ENCODE results near the gene NAV2.
A peak's percentile ranks its signal among the peaks of the same experiment; 100 is the strongest.

NAV2 gene

DNA sequence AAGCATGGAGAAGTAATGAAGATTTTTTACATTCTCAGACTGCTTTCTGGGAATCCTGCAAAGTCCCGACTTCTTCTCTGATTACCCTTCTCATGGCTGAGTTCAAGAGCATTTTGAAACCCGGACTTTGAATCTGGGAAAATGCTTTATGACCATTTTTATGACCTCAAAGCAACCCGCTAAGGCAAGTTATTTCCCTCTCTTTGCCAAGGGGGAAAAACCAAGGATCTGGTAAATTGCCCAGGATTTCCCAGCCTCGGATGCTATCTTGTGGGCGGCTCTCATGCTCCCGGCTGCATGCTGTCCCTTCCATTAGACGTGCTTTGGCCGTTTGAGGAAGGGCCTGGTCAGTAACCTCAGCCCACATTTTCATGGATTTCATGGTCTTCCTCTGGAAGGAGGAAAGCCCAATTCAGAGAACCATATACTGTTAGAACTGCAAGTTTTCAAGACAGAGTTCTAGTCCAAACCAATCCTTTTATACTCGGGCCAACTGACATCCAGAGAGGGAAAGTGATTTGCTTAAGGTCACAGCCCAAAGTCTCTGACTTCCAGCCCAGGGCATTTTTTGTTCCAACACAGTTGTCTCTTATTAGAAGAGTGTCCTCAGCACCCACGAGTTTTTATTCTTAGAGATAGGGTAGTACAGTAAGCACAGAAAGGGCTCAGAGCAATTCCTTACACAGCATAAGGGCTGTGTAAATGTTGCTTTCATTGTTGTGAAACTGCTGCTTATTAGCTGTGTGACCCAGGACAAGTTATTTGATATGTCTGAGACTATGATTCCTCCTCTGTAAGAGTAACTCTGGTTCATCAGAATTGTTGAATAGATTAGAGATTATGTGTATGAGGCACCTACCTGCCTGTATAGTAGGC is 77.4 kb downstream of the NAV2 start:
- H2BK120ac ChIP-seq (ENCODE audit: insufficient read depth, low read length, poor library complexity), result no peak overlapping the region

DNA sequence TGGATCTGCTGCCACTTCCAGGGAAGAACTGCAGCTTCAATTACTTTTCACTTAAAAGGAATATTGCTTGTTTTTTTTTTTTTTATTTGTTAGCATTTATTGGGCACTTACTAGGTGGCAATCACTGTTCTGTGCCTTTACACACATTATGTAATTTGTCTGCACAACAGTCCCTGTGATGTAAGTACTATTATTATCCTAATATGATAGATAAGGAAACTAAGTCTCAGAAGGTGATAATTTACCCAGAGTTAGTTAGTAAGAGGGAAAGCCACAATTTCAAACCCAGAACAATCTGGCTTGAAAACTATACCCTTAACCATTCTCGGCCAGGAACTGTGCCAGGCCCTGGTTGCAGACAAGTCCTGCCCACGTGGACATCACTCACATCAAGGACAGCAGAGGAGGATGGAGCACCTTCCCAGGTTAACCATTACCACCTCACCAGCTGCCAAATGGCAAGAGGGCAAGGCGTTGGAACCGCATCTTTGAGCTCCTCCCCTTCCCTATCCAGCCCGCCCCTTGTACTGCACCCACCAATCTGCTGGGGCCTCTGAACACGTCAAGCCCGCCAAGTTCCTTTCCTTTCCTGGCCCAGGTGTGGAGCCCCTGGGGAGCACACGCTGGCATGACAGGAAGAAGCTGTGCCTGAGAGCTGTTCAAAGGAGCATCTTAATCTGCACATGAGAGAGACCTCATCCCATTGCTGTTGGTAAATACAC is 78.4 kb downstream of the NAV2 start:
- no peak overlapping the region for H3K23ac ChIP-seq (ENCODE audit: low read length)
- H3K79me1 ChIP-seq (ENCODE audit: low read length), result no peaks in the 10 kb centered on the region
- H4K8ac ChIP-seq (ENCODE audit: low read depth, low read length), result no peak overlapping the region
- H3K9ac ChIP-seq (ENCODE audit: low read length), result no peak overlapping the region
- H2BK12ac ChIP-seq (ENCODE audit: low read length), result no peak overlapping the region
- no peak overlapping the region for H4K12ac ChIP-seq (ENCODE audit: low read depth, low read length)
- H3K4me2 ChIP-seq (ENCODE audit: low read length), result no peak overlapping the region
- H3K18ac ChIP-seq (ENCODE audit: low read length), result no peak overlapping the region
- H3K4ac ChIP-seq (ENCODE audit: low read depth, low read length), result no peak overlapping the region
- no peak overlapping the region for H3K4me3 ChIP-seq (ENCODE audit: low read depth, low read length)
- peaks cover 6 to 18% of the 10 kb centered on the region in 2 experiments for H3K4me1 ChIP-seq (ENCODE audit: control insufficient read depth in 1 of 2, insufficient read depth in 2 of 2, low read length in 2 of 2)
- H4K91ac ChIP-seq (ENCODE audit: low read depth, low read length), result no peak overlapping the region
- H2BK120ac ChIP-seq (ENCODE audit: insufficient read depth, low read length, poor library complexity), result no peak overlapping the region
- no CpG with 5 or more reads among the region's 8 CpGs for WGBS (ENCODE audit: extremely low coverage, insufficient coverage, insufficient read length)
- H3K27ac ChIP-seq (ENCODE audit: low read depth, low read length), result no peak overlapping the region
- H3K36me3 ChIP-seq (ENCODE audit: control insufficient read depth in 1 of 2, insufficient read depth in 2 of 2, low read length in 2 of 2), result no peaks in the 10 kb centered on the region
- H3K14ac ChIP-seq (ENCODE audit: low read length), result no peak overlapping the region
- no peak overlapping the region for H2BK5ac ChIP-seq (ENCODE audit: low read depth, low read length, poor library complexity)
- no peaks in the 10 kb centered on the region for H3K79me2 ChIP-seq (ENCODE audit: control insufficient read depth, insufficient read depth, low read length, poor library complexity)
- H3K9me3 ChIP-seq (ENCODE audit: insufficient read depth, low read depth, low read length), result no peaks in the 10 kb centered on the region
- H2AK5ac ChIP-seq (ENCODE audit: low read length), result no peak overlapping the region
- no peaks in the 10 kb centered on the region for H3K27me3 ChIP-seq (ENCODE audit: insufficient read depth, low read length)
- no peak overlapping the region for H2AFZ ChIP-seq (ENCODE audit: insufficient read depth, low read length, poor library complexity)
- DNase-seq, result no peak

More for the DNA sequence above, 77.4 kb downstream of the NAV2 start:
- Histone ChIP-seq H3K9me3 (ENCODE audit: insufficient read depth, low read depth, low read length) (no peaks in the 10 kb centered on the region), H3K14ac (ENCODE audit: low read length) (peak overlapping the region; percentile 33), H2AFZ (ENCODE audit: insufficient read depth, low read length, poor library complexity) (no peak overlapping the region), H3K79me1 (ENCODE audit: low read length) (no peaks in the 10 kb centered on the region), H3K18ac (ENCODE audit: low read length) (peak overlapping the region; percentile 34), H3K9ac (ENCODE audit: low read length) (no peak overlapping the region), H3K27me3 (ENCODE audit: insufficient read depth, low read length) (no peaks in the 10 kb centered on the region), H3K27ac (ENCODE audit: low read depth, low read length) (peak overlapping the region; percentile 29), H4K91ac (ENCODE audit: low read depth, low read length) (no peak overlapping the region), H3K23ac (ENCODE audit: low read length) (no peak overlapping the region), H2AK5ac (ENCODE audit: low read length) (no peak overlapping the region), H3K4ac (ENCODE audit: low read depth, low read length) (no peak overlapping the region), H3K36me3 (ENCODE audit: control insufficient read depth in 1 of 2, insufficient read depth in 2 of 2, low read length in 2 of 2) (no peaks in the 10 kb centered on the region), H3K4me2 (ENCODE audit: low read length) (no peak overlapping the region), H3K4me1 (ENCODE audit: control insufficient read depth in 1 of 2, insufficient read depth in 2 of 2, low read length in 2 of 2) (peaks cover 6 to 18% of the 10 kb centered on the region in 2 experiments), H2BK12ac (ENCODE audit: low read length) (peak overlapping the region; percentile 53), H4K8ac (ENCODE audit: low read depth, low read length) (no peak overlapping the region), H3K79me2 (ENCODE audit: control insufficient read depth, insufficient read depth, low read length, poor library complexity) (no peaks in the 10 kb centered on the region), H3K4me3 (ENCODE audit: low read depth, low read length) (no peak overlapping the region), H4K12ac (ENCODE audit: low read depth, low read length) (no peak overlapping the region), H2BK5ac (ENCODE audit: low read depth, low read length, poor library complexity) (no peak overlapping the region)
- DNase-seq, result peak in 1 of 2 donors; percentile 33
- no CpG with 5 or more reads among the region's 10 CpGs for WGBS (ENCODE audit: extremely low coverage, insufficient coverage, insufficient read length)

DNA sequence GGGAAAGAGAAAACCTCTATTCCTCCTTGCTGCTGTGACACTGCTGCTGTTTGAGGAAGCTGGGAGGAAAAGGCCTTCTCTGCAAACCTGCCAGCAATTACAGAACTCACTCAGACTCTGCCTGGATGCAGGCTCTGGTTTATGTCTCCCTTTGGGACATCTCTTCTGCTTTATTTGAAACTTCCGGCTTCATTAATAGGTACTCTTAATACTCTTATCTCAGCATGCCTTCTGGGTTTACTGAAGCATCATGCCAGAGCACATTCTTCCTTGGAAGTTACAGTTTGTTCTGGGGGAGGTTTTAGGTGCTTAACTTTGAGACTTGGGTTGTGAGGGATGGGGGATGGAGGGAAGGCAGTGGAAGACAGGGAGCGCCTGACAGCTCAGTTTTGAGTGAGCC is 79.9 kb downstream of the NAV2 start:
- Histone ChIP-seq H2BK12ac (ENCODE audit: low read length) (no peak overlapping the region), H3K18ac (ENCODE audit: low read length) (no peak overlapping the region), H2BK120ac (ENCODE audit: insufficient read depth, low read length, poor library complexity) (no peak overlapping the region), H3K9me3 (ENCODE audit: insufficient read depth, low read depth, low read length) (no peaks in the 10 kb centered on the region), H3K14ac (ENCODE audit: low read length) (no peak overlapping the region), H4K8ac (ENCODE audit: low read depth, low read length) (no peak overlapping the region), H3K27ac (ENCODE audit: low read depth, low read length) (peak overlapping the region; percentile 11), H4K12ac (ENCODE audit: low read depth, low read length) (no peak overlapping the region), H3K9ac (ENCODE audit: low read length) (no peak overlapping the region), H3K79me2 (ENCODE audit: control insufficient read depth, insufficient read depth, low read length, poor library complexity) (no peaks in the 10 kb centered on the region), H3K4me3 (ENCODE audit: low read depth, low read length) (no peak overlapping the region), H3K23ac (ENCODE audit: low read length) (no peak overlapping the region), H2BK5ac (ENCODE audit: low read depth, low read length, poor library complexity) (no peak overlapping the region), H3K36me3 (ENCODE audit: control insufficient read depth in 1 of 2, insufficient read depth in 2 of 2, low read length in 2 of 2) (no peaks in the 10 kb centered on the region), H3K4ac (ENCODE audit: low read depth, low read length) (no peak overlapping the region), H3K4me1 (ENCODE audit: control insufficient read depth in 1 of 2, insufficient read depth in 2 of 2, low read length in 2 of 2) (peaks cover 8 to 18% of the 10 kb centered on the region in 2 experiments), H2AK5ac (ENCODE audit: low read length) (no peak overlapping the region), H2AFZ (ENCODE audit: insufficient read depth, low read length, poor library complexity) (no peak overlapping the region), H3K27me3 (ENCODE audit: insufficient read depth, low read length) (no peaks in the 10 kb centered on the region), H4K91ac (ENCODE audit: low read depth, low read length) (no peak overlapping the region), H3K79me1 (ENCODE audit: low read length) (no peaks in the 10 kb centered on the region), H3K4me2 (ENCODE audit: low read length) (no peak overlapping the region)
- DNase-seq, result no peak
- no CpG with 5 or more reads among the region's 2 CpGs for WGBS (ENCODE audit: extremely low coverage, insufficient coverage, insufficient read length)

DNA sequence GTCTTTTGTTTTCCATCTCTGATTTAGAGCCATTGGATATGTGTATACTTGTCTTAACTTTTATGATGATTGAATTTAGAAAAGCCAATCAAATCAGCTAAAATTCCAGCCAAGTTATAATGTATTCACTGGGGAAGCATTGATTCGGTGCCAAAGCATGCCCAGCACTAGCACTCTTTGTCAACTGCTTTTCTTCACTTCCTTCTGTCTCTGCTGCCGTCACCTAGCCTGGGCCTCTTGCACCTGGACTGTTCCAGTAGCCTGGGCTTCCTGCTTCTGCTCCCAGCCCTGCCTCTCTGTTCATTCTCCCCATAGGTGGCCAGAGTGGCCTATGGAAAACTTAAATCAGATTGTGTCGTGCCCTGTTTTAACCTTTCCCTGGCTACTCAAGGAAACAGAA is 80.7 kb downstream of the NAV2 start:
- no peaks in the 10 kb centered on the region for H3K79me2 ChIP-seq (ENCODE audit: control insufficient read depth, insufficient read depth, low read length, poor library complexity)
- H4K8ac ChIP-seq (ENCODE audit: low read depth, low read length), result no peak overlapping the region
- no peak overlapping the region for H2BK12ac ChIP-seq (ENCODE audit: low read length)
- no peak overlapping the region for H4K91ac ChIP-seq (ENCODE audit: low read depth, low read length)
- peak overlapping the region; percentile 30 for H3K14ac ChIP-seq (ENCODE audit: low read length)
- H3K9me3 ChIP-seq (ENCODE audit: insufficient read depth, low read depth, low read length), result no peaks in the 10 kb centered on the region
- H3K4me1 ChIP-seq (ENCODE audit: control insufficient read depth in 1 of 2, insufficient read depth in 2 of 2, low read length in 2 of 2), result peaks cover 10 to 24% of the 10 kb centered on the region in 2 experiments
- no CpG with 5 or more reads among the region's 3 CpGs for WGBS (ENCODE audit: extremely low coverage, insufficient coverage, insufficient read length)
- DNase-seq, result no peak
- no peak overlapping the region for H3K9ac ChIP-seq (ENCODE audit: low read length)
- no peak overlapping the region for H2BK120ac ChIP-seq (ENCODE audit: insufficient read depth, low read length, poor library complexity)
- no peak overlapping the region for H3K18ac ChIP-seq (ENCODE audit: low read length)
- no peaks in the 10 kb centered on the region for H3K36me3 ChIP-seq (ENCODE audit: control insufficient read depth in 1 of 2, insufficient read depth in 2 of 2, low read length in 2 of 2)
- no peak overlapping the region for H3K23ac ChIP-seq (ENCODE audit: low read length)
- no peak overlapping the region for H2AK5ac ChIP-seq (ENCODE audit: low read length)
- H3K79me1 ChIP-seq (ENCODE audit: low read length), result no peaks in the 10 kb centered on the region
- no peak overlapping the region for H3K27ac ChIP-seq (ENCODE audit: low read depth, low read length)
- peak overlapping the region; percentile 47 for H3K4ac ChIP-seq (ENCODE audit: low read depth, low read length)
- no peak overlapping the region for H4K12ac ChIP-seq (ENCODE audit: low read depth, low read length)
- no peaks in the 10 kb centered on the region for H3K27me3 ChIP-seq (ENCODE audit: insufficient read depth, low read length)
- no peak overlapping the region for H2BK5ac ChIP-seq (ENCODE audit: low read depth, low read length, poor library complexity)
- no peak overlapping the region for H3K4me3 ChIP-seq (ENCODE audit: low read depth, low read length)
- H2AFZ ChIP-seq (ENCODE audit: insufficient read depth, low read length, poor library complexity), result no peak overlapping the region
- no peak overlapping the region for H3K4me2 ChIP-seq (ENCODE audit: low read length)

All from trophoblast cell (in vitro differentiated cells and primary cell).